HG02759 (cell line): ENCODE data around the gene IGSF9B.

ENCODE experiments used
- ATAC-seq: cut with Tn5 transposase; IDR thresholded peaks from one replicate; pipeline ENCODE4 v1.9.1; 2021; ENCODE audit warnings: mild to moderate bottlenecking, moderate library complexity; ENCODE audit not compliant: unreplicated experiment

IGSF9B gene

GRCh38 chr11:133957900-133958299 is 1.1 kb upstream of the IGSF9B start:
- ATAC-seq, result no peak

- no peak for ATAC-seq
Measured at GRCh38 chr11:133955945-133956421, 785 bp downstream of the IGSF9B start.

GRCh38 chr11:133955081-133955891 is 1.5 kb downstream of the IGSF9B start:
- no peak for ATAC-seq

- ATAC-seq, result no peak
Measured at GRCh38 chr11:133953999-133954398, 2.8 kb downstream of the IGSF9B start.

GRCh38 chr11:133953547-133953946 is 3.2 kb downstream of the IGSF9B start:
- no peak for ATAC-seq

- no peak for ATAC-seq
Measured at GRCh38 chr11:133952199-133953190, 4.3 kb downstream of the IGSF9B start.

- ATAC-seq, result no peak
Measured at GRCh38 chr11:133951327-133952198, 5.2 kb downstream of the IGSF9B start.

- no peak for ATAC-seq
Measured at GRCh38 chr11:133950874-133951326, 5.9 kb downstream of the IGSF9B start.

- no peak for ATAC-seq
Measured at GRCh38 chr11:133950421-133950820, 6.3 kb downstream of the IGSF9B start.

- no peak for ATAC-seq
Measured at GRCh38 chr11:133949129-133949528, 7.6 kb downstream of the IGSF9B start.

GRCh38 chr11:133948711-133949110 is 8.1 kb downstream of the IGSF9B start:
- ATAC-seq, result no peak

GRCh38 chr11:133947321-133947756 is 9.4 kb downstream of the IGSF9B start:
- ATAC-seq, result peak; percentile 62

GRCh38 chr11:133946541-133947318 is 10.0 kb downstream of the IGSF9B start:
- ATAC-seq, result peak; percentile 12

- ATAC-seq, result no peak
Measured at GRCh38 chr11:133946051-133946450, 10.7 kb downstream of the IGSF9B start.

GRCh38 chr11:133945087-133945974 is 11.4 kb downstream of the IGSF9B start:
- ATAC-seq, result no peak

GRCh38 chr11:133943950-133944698 is 12.6 kb downstream of the IGSF9B start:
- ATAC-seq, result no peak

- no peak for ATAC-seq
Measured at GRCh38 chr11:133942577-133942976, 14.2 kb downstream of the IGSF9B start.

GRCh38 chr11:133941546-133941945 is 15.2 kb downstream of the IGSF9B start:
- ATAC-seq, result no peak
